IPS-15b (cell line): ENCODE measurements around the gene DCAF8L1.
"Not testable (repeated sequence)": the region's sequence is repeated elsewhere in the genome, so short reads cannot be mapped to it uniquely, and the experiment has no call there.

ENCODE experiments used
- H3K27me3 ChIP-seq: one replicate; pipeline ENCODE4 v1.6.1; 2013; ENCODE audit warnings: low read length; ENCODE audit not compliant: control insufficient read depth, insufficient read depth
- H3K36me3 ChIP-seq: one replicate; pipeline ENCODE4 v1.6.1; 2013; ENCODE audit warnings: low read length; ENCODE audit not compliant: control insufficient read depth, insufficient read depth
- H3K4me1 ChIP-seq: one replicate; pipeline ENCODE4 v1.6.1; 2013; ENCODE audit warnings: mild to moderate bottlenecking, low read length; ENCODE audit not compliant: control insufficient read depth, insufficient read depth
- H3K4me3 ChIP-seq: one replicate; pipeline ENCODE4 v1.5.1; 2013; ENCODE audit warnings: low read depth, low read length
- H3K9ac ChIP-seq: one replicate; pipeline ENCODE4 v1.6.1; 2013; ENCODE audit warnings: low read depth, mild to moderate bottlenecking, low read length
- H3K9me3 ChIP-seq: one replicate; pipeline ENCODE4 v1.6.1; 2013; ENCODE audit warnings: mild to moderate bottlenecking, low read length; ENCODE audit not compliant: control insufficient read depth, insufficient read depth

Gene DCAF8L1

DNA sequence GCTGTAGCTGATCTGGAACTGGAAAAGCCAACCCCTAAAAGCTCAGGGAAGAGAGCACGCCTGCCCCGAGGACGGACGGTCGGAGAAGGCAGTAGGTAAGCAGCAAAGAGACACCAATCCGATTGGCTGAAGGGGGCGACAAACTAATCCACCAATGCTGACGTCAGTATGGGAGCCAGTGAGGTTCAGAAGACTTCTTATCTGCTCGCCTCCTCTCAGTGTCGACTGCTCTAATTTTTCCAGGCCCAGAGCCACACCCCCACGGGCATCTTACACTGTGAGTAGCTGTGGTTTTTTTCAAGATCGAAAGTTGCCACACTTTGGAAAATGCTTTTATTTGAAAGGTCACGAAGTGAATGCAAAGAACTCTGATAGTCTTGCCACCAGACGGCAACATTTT is at the start of gene DCAF8L1:
TSS of gene DCAF8L1 (minus strand) at position 101 of the 400 bp plus-strand sequence. CDS start 115 bp downstream, outside the sequence.
- Histone ChIP-seq H3K36me3 (no peaks in the 10 kb centered on the region), H3K4me3 (no peak within 1 kb of the TSS), H3K9me3 (no peaks in the 10 kb centered on the region), H3K27me3 (no peaks in the 10 kb centered on the region), H3K9ac (no peak within 1 kb of the TSS), H3K4me1 (no peaks in the 10 kb centered on the region)

DNA sequence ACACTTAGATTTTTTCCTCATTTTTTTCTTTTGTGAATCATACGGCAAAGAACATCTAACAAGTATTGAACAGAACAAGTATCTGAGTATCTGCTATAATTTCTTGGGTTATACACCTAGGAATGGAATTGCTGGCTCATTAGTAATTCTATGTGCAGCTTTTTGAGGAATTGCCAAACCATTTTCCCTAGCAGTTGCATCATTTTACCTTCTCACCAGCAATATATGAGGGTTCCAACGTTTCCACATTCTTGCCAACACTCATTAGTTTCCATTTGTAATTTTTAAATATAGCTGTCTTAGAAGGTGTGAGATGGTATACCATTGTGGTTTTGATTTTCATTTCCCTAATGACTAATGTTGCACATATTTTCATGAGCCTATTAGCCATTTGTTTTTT is 41.1 kb upstream of the DCAF8L1 start:
- Histone ChIP-seq H3K4me1 (no peaks in the 10 kb centered on the region), H3K9me3 (no peaks in the 10 kb centered on the region), H3K27me3 (no peaks in the 10 kb centered on the region), H3K36me3 (no peaks in the 10 kb centered on the region), H3K4me3 (no peak overlapping the region), H3K9ac (no peak overlapping the region)

DNA sequence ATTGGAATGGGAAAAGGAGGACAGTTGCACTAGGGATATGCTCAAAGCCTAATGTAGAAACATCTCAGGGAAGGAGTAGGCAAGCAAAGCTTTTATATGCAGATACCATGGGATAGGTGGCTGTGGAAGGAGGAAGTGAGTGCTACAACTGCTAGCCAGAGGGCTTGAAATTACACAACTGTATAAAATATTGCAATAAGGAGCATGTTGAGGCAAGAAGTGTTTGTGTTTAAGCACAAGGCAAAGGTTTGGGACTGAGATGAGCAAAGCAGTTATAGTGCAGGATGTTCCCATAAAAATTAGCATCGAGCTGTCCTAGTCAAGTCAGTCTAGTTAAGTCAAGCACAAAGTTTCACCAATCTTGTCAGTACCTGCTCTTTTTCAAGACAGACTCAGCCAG is 35.6 kb upstream of the DCAF8L1 start:
- no peak overlapping the region for H3K4me3 ChIP-seq
- no peaks in the 10 kb centered on the region for H3K27me3 ChIP-seq
- H3K36me3 ChIP-seq, result no peaks in the 10 kb centered on the region
- H3K9ac ChIP-seq, result no peak overlapping the region
- no peaks in the 10 kb centered on the region for H3K4me1 ChIP-seq
- H3K9me3 ChIP-seq, result no peaks in the 10 kb centered on the region

DNA sequence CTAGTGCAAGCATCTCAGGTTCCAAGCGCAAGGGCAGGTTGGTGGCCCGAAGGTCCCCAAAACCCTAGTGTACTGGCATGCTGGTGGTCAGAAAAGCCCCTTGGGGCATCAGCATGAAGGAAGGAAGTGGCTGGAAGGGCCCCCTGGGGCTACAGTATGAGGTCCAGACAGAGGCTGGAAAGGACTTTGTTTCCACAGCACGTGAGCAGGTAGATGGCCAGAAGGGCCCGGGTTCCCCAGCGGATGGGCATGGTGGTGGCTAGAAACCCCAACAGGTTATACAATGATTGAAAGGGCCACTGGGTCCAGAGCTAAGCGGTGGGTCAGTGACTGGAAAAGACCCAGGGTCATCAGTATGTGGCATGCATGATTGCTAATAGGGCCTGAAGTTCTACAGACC is 34.7 kb upstream of the DCAF8L1 start:
- H3K27me3 ChIP-seq, result no peaks in the 10 kb centered on the region
- H3K4me3 ChIP-seq, result no peak overlapping the region
- no peaks in the 10 kb centered on the region for H3K9me3 ChIP-seq
- no peak overlapping the region for H3K9ac ChIP-seq
- H3K36me3 ChIP-seq, result no peaks in the 10 kb centered on the region
- no peaks in the 10 kb centered on the region for H3K4me1 ChIP-seq

DNA sequence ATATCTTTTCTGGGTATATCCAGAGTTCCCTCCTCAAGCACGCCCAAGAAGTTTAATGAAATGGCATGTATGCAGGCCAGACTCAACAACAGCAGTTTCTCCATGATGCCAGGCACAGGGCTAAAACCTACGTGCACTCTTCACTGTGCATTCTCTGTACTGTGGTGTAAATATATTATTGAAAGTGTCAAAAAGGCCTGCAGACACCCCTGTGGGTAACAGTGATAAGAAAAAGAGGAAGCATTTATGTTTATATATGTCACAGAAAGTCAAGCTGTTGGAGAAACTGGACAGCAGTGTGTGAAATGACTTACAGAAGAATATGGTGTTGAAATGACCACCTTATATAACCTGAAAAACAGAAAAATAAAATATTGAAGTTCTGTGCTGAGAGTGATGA is 29.6 kb upstream of the DCAF8L1 start:
- no peaks in the 10 kb centered on the region for H3K36me3 ChIP-seq
- no peaks in the 10 kb centered on the region for H3K9me3 ChIP-seq
- no peaks in the 10 kb centered on the region for H3K27me3 ChIP-seq
- no peak overlapping the region for H3K9ac ChIP-seq
- no peak overlapping the region for H3K4me3 ChIP-seq
- no peaks in the 10 kb centered on the region for H3K4me1 ChIP-seq

DNA sequence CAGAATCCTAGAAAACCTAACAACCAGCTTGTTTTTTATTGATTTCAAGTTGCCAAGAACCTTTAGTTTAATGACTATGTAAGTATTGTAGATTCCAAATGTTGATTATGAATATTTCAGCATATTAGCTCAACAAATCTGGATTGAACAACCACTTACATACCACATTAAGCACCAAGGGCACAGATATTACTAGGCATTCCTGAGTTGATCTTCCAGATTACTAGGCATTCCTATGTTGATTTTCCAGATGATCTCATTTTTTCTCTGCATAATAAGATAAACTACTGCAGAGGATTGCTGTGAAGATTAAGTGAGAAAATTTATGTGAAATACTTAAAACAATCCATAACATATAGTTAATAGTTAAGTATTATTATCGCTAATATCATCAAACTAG is 17.4 kb upstream of the DCAF8L1 start:
- Histone ChIP-seq H3K36me3 (no peaks in the 10 kb centered on the region), H3K4me3 (no peak overlapping the region), H3K9me3 (no peaks in the 10 kb centered on the region), H3K27me3 (no peaks in the 10 kb centered on the region), H3K4me1 (no peaks in the 10 kb centered on the region), H3K9ac (no peak overlapping the region)

DNA sequence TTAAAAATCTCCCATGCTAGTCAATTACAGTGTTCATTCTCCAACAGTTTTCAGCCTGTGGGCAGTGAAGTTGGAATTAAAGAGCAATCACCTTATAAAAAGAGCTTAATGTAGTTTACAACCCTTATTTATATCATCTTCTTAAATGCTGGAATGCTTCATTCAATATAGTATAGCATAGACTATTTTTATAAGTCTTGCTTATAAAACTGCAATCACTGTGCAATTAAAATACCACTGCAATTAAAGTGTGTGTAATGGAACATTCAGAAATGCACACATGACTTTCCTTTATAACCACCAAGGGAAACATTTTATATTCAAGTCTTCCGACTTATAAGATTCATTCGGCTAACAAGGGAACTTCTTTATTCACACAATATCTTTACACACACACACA is 16.4 kb upstream of the DCAF8L1 start:
- no peaks in the 10 kb centered on the region for H3K36me3 ChIP-seq
- no peaks in the 10 kb centered on the region for H3K4me1 ChIP-seq
- no peak overlapping the region for H3K4me3 ChIP-seq
- H3K9ac ChIP-seq, result no peak overlapping the region
- H3K27me3 ChIP-seq, result no peaks in the 10 kb centered on the region
- H3K9me3 ChIP-seq, result no peaks in the 10 kb centered on the region

DNA sequence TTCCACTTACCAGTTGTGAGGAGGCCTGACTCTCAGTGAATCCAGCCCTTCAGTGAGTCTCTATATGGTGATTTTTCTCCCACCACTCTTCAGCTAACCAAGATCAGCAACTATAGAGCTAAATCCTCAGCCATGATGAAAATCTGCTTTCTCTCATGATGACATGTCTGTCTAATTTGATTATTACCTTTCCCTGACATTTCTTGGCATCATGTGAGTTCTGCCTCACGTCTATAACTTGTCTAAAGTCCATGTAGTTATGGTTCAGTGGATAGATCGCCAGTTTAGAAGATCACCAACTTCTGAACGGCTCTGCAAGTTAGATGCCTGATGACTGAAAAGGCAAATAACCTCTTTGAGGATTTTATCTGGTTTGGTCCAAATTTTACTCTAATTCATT is 14.9 kb upstream of the DCAF8L1 start:
- Histone ChIP-seq H3K9me3 (no peaks in the 10 kb centered on the region), H3K9ac (no peak overlapping the region), H3K4me3 (no peak overlapping the region), H3K27me3 (no peaks in the 10 kb centered on the region), H3K4me1 (no peaks in the 10 kb centered on the region), H3K36me3 (no peaks in the 10 kb centered on the region)

DNA sequence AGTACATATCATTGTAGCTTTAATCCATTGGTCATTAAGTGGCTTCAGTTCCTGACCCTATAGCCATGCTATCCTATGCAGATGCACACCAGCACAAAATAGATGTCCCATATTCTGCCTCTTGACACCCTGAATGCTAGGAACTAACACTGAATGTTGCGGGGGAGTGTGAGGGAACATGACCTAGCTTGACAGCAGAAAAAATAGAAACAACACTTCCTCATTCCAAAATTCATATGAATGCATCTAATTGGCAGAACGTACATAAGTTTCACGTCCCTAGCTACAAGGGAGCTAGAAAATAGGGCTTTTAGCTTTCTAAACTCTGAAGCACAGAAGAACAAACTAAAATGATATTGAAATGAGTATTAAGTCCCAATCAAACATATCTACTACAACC is 14.4 kb upstream of the DCAF8L1 start:
- no peak overlapping the region for H3K9ac ChIP-seq
- no peaks in the 10 kb centered on the region for H3K27me3 ChIP-seq
- no peaks in the 10 kb centered on the region for H3K4me1 ChIP-seq
- no peaks in the 10 kb centered on the region for H3K36me3 ChIP-seq
- no peaks in the 10 kb centered on the region for H3K9me3 ChIP-seq
- H3K4me3 ChIP-seq, result no peak overlapping the region

DNA sequence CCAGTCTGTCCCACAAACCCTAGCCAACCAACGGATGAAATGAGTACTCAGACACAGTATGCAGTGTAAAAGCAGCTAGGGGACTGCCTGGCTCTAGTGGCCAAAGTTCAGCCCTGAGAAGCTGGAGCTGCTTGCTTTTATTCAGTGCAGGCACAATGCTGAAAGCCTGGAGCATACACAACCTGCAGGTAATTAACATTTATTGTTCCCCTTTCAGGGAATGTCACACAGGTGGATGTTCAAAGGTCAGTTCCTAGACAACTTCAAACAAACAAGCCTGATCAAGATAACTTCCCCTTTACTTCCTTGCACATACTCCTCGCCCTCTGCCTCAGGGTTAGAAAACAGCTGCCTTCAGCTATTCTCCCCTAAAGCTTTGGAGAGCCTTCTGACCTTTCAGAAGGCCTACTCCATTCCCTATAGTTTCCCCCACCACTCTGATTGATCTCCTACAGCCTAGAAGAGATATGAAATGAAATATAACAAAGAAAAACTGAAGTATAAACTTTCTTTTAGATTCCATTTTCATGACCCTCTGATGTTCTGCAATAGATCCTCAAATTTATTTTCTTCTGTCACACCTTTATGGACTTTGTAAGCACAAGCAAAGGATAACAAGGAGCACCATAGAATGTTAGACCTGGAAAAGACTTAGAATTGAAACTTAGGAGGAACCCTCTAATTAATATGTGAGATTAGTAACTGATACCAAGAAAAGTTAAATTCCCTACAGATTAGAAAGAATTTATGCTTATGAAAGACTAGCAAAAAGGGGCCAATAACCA is 6.8 kb upstream of the DCAF8L1 start:
- H3K9me3 ChIP-seq, result no peaks in the 10 kb centered on the region
- H3K4me3 ChIP-seq, result no peak overlapping the region
- no peak overlapping the region for H3K9ac ChIP-seq
- no peaks in the 10 kb centered on the region for H3K27me3 ChIP-seq
- H3K4me1 ChIP-seq, result no peaks in the 10 kb centered on the region
- H3K36me3 ChIP-seq, result no peaks in the 10 kb centered on the region

DNA sequence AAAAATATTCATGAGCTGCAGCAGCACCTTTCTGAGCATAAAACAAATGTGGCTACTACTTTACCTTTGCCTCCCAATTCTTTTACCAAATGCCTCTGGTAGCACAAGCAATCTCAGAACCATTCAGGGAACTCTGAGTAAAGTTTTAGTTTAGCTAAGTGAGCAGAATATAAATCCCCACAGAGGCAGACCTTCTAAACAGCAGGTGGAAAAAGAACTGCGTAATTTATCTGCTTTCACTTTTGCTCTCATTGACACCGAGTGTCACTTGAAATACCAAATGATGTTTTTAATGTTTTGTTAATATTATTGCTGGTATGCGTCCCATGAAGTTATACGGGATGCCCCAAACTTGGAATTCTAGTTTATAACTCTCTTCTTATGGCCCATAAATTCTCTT is 4.3 kb downstream of the DCAF8L1 start:
- not testable (repeated sequence) for H3K9me3 ChIP-seq, H3K36me3 ChIP-seq, H3K27me3 ChIP-seq, H3K4me1 ChIP-seq, H3K4me3 ChIP-seq, H3K9ac ChIP-seq

DNA sequence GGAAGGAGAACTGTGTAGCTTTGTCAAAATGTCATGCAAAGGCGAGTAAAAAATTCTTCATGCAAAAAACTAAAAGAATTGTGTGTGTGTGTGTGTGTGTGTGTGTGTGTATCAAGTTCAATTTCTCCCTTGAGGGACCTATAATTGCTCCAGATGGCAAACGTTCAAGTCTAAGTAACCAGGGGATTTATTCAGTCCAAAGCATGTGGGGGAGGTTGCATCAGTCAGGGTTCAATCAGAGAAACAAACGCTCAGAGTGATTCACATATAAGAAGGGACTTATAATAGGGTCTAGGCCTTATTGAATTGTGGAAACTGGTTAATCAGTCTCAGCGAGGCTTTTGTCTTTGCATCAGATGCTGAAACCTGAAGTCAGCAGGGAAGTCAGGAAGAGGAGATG is 5.0 kb downstream of the DCAF8L1 start:
- H3K4me1 ChIP-seq, result no peaks in the 10 kb centered on the region
- no peaks in the 10 kb centered on the region for H3K27me3 ChIP-seq
- no peaks in the 10 kb centered on the region for H3K9me3 ChIP-seq
- no peak overlapping the region for H3K4me3 ChIP-seq
- no peaks in the 10 kb centered on the region for H3K36me3 ChIP-seq
- H3K9ac ChIP-seq, result no peak overlapping the region
